Spleen (tissue), 7 donors: Measurements from ENCODE around the gene CITED4.

Experiments
- POLR2AphosphoS5 ChIP-seq, 3 donors: sonication (generic); formaldehyde crosslinking; IDR thresholded peaks; one replicate each; pipeline ENCODE4 v1.5.1; 2017; ENCODE audit warnings: antibody characterized with exemption in 3 of 3
- TF ChIP-seq, protein P1 (sequence below), 11 experiments: fragments of 200-600 bp in 7 of 11; fragments of 450-650 bp in 4 of 11; sonication (generic) in 4 of 11; IDR thresholded peaks in 8 of 11; conservative IDR thresholded peaks in 3 of 11; 1 replicate in 7 of 11; 2 replicates in 4 of 11; pipeline versions ENCODE4 v1.4.0 to v1.8.0; 2016 to 2021; ENCODE audit warnings: antibody characterized with exemption in 11 of 11, inconsistent platforms in 4 of 11, mild to moderate bottlenecking in 1 of 11
- donor health status: DM: no; HTN: no; CAD: no; lungs with moderate emphysema.
- donor health status: DM: no; HTN: no; CAD: no.
- donor health status: DM: no; HTN: no; CAD: no.

DNA sequence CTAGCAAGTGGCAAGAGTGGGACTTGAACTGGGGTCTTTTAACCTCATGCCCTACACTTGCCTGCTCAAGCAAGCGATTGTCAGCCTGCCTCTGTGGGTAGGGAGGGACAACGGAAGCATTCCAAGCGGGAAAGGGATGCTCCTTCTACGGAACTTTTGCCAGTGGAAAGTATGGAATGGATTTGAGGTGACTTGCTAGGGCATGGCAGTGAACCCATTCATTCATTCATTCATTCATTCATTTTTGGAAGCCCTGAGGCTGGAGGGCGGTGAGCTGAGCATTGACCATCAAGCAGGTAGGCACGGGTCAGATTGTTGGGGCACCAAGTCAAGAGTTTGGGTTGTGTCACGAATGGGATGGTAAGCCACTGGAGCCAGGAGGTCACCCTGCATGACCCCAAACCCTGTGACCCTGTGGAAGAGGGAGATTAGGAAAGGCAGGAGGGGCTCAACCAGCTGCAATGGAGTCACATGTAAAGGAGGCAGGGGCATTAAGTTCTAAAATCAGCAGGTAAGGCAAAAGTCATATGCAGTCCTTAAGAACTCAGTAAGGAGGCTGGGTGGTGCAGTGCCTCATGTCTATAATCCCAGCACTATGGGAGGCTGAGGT is 11.8 kb upstream of the CITED4 start:
- TF ChIP-seq, protein P1, sequence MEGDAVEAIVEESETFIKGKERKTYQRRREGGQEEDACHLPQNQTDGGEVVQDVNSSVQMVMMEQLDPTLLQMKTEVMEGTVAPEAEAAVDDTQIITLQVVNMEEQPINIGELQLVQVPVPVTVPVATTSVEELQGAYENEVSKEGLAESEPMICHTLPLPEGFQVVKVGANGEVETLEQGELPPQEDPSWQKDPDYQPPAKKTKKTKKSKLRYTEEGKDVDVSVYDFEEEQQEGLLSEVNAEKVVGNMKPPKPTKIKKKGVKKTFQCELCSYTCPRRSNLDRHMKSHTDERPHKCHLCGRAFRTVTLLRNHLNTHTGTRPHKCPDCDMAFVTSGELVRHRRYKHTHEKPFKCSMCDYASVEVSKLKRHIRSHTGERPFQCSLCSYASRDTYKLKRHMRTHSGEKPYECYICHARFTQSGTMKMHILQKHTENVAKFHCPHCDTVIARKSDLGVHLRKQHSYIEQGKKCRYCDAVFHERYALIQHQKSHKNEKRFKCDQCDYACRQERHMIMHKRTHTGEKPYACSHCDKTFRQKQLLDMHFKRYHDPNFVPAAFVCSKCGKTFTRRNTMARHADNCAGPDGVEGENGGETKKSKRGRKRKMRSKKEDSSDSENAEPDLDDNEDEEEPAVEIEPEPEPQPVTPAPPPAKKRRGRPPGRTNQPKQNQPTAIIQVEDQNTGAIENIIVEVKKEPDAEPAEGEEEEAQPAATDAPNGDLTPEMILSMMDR (IDR thresholded peaks at IDR 0.05 in 8 of 11, conservative IDR thresholded peaks at IDR 0.05 in 3 of 11) = no peak
- TF ChIP-seq POLR2AphosphoS5 (IDR thresholded peaks at IDR 0.05) = no peak
